Gastroesophageal sphincter (tissue), 4 donors: ENCODE results near the gene AP3B2. TPM values are rescaled to one million over a fixed set of nuclear protein-coding genes. Genes with fewer than 3 reads are reported as not detected.
A peak's percentile ranks its signal among the peaks of the same experiment; 100 is the strongest.
"Not testable (repeated sequence)": the region's sequence is repeated elsewhere in the genome, so short reads cannot be mapped to it uniquely, and the experiment has no call there.

Experiments used
- ATAC-seq: fragments of 150-250 bp; one replicate; pipeline ENCODE4 v1.9.1; 2016; ENCODE audit warnings: mild to moderate bottlenecking, moderate library complexity
- H3K27ac ChIP-seq, 4 donors: fragments of 200-600 bp; sonication (generic) in 3 of 4; 1 replicate in 3 of 4; 2 replicates in 1 of 4; pipeline ENCODE4 v1.5.1; 2016 to 2019
- H3K27me3 ChIP-seq: fragments of 200-600 bp; sonication (generic); one replicate; pipeline ENCODE4 v1.5.1; 2019
- H3K36me3 ChIP-seq, 2 donors: fragments of 200-600 bp; sonication (generic); one replicate each; pipeline ENCODE4 v1.5.1; 2019; ENCODE audit warnings: control low read depth in 1 of 2
- H3K4me1 ChIP-seq, 3 donors: fragments of 200-600 bp; sonication (generic); 1 replicate in 2 of 3; 2 replicates in 1 of 3; pipeline ENCODE4 v1.5.1; 2016 to 2019; ENCODE audit warnings: control low read depth in 2 of 3
- H3K4me3 ChIP-seq, 2 donors: fragments of 200-600 bp; sonication (generic); one replicate each; pipeline ENCODE4 v1.5.1; 2019; ENCODE audit warnings: mild to moderate bottlenecking in 1 of 2, moderate library complexity in 1 of 2
- H3K9me3 ChIP-seq, 3 donors: fragments of 200-600 bp; sonication (generic); one replicate each; pipeline ENCODE4 v1.5.1; 2017 to 2019; ENCODE audit warnings: control low read depth in 2 of 3
- EP300 ChIP-seq: sonication (generic); formaldehyde crosslinking; IDR thresholded peaks from one replicate; pipeline ENCODE4 v1.6.1; 2017; ENCODE audit warnings: antibody characterized with exemption, mild to moderate bottlenecking
- POLR2A ChIP-seq, 2 donors: fragments of 450-650 bp; IDR thresholded peaks; one replicate each; pipeline ENCODE4 v1.6.1; 2017; ENCODE audit warnings: antibody characterized with exemption in 2 of 2, mild to moderate bottlenecking in 2 of 2, moderate library complexity in 1 of 2
- POLR2AphosphoS5 ChIP-seq: sonication (generic); formaldehyde crosslinking; IDR thresholded peaks from one replicate; pipeline ENCODE4 v1.6.1; 2017; ENCODE audit warnings: antibody characterized with exemption
- WGBS, 2 donors: methylation state at CpG; one replicate each; pipeline ENCODE4 v1.1.5; 2018; ENCODE audit warnings: low coverage in 1 of 2; 5-methylcytosine and 5-hydroxymethylcytosine counted together
- total RNA-seq, 4 donors: library from RNA; depleted of rRNA; stranded (reverse); fragments of >200 nt; gene quantifications; one replicate each; pipeline ENCODE4 v1.1.0, GENCODE V29; 2016
- TF ChIP-seq, protein P1 (sequence below), 4 experiments: fragments of 200-600 bp in 2 of 4; fragments of 450-650 bp in 2 of 4; sonication (generic) in 1 of 4; IDR thresholded peaks; one replicate each; pipeline ENCODE4 v1.5.1; 2017 to 2019; ENCODE audit warnings: antibody characterized with exemption in 4 of 4, mild to moderate bottlenecking in 2 of 4, moderate library complexity in 2 of 4

Gene AP3B2
- total RNA-seq, 4 donors from 2014 or later: 1.6 to 2.6 (median 2.0) TPM

GRCh38 chr15:82647835-82648256 lies 61.8 kb downstream of the AP3B2 start:
- ATAC-seq: peak; percentile 45

DNA sequence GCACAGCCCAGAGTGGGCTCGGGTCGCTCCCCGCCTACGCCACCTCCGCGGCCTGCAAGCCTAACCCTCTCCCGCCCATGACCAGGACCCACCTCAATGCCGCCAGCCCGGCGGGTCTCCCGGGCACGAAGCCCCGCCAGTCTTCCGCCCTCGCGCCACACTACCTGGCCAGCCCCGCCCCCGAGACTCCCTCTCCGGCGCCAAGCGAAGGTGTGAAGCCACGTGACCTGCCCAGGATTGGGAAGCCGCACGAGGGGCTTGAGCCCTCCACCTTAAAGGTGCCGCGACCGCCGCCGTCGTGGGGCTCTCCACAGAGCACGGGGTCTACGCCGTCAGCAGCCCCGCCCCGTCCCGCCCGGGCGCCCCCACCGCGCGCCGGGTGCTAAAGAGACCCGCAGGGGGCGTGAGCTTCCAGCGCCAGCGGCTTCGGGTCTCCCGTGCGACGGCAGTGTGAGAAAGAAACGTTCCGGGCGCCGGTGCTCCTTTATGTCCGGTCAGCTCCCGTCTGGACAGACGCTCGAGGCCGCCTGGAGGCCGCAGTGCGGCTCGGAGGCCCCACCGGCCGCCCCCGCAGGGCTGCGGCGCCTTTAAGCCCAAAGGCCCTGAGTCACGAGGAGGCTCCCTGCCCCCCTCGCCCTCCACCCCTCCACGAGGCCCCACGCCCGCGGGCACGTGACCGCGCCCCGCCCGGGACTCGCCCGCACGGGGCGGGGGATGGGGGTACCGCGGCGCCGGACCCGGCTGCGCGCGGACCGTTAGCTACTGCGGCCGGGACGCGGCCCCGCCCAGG lies 62.4 kb downstream of the AP3B2 start, which contains the start of gene CPEB1:
Gene CPEB1 (minus strand): TSS at position 319 of the 790 bp plus-strand sequence. CDS start 18,904 bp downstream, outside the sequence.
- no CpG with 5 or more reads among the region's 96 CpGs for WGBS, 2 donors
- Histone ChIP-seq H3K27me3 (peaks cover 56% of the 10 kb centered on the region), H3K4me1 (peaks cover 0 to 34% (median 19%) of the 10 kb centered on the region in 3 donors), H3K4me3 (peak within 1 kb of the TSS; percentile 37 to 66), H3K27ac (peak within 1 kb of the TSS in 3 of 4 donors; percentile 56 to 75 (median 71)), H3K36me3 (no peaks in the 10 kb centered on the region), H3K9me3 (no peaks in the 10 kb centered on the region)
- ATAC-seq: peak; percentile 89
- no peak for TF ChIP-seq POLR2A (IDR thresholded peaks at IDR 0.05)
- no peak for TF ChIP-seq EP300
- TF ChIP-seq POLR2AphosphoS5: no peak
- TF ChIP-seq, protein P1, sequence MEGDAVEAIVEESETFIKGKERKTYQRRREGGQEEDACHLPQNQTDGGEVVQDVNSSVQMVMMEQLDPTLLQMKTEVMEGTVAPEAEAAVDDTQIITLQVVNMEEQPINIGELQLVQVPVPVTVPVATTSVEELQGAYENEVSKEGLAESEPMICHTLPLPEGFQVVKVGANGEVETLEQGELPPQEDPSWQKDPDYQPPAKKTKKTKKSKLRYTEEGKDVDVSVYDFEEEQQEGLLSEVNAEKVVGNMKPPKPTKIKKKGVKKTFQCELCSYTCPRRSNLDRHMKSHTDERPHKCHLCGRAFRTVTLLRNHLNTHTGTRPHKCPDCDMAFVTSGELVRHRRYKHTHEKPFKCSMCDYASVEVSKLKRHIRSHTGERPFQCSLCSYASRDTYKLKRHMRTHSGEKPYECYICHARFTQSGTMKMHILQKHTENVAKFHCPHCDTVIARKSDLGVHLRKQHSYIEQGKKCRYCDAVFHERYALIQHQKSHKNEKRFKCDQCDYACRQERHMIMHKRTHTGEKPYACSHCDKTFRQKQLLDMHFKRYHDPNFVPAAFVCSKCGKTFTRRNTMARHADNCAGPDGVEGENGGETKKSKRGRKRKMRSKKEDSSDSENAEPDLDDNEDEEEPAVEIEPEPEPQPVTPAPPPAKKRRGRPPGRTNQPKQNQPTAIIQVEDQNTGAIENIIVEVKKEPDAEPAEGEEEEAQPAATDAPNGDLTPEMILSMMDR (IDR thresholded peaks at IDR 0.05): peak in 2 of 4 experiments; percentile 22 to 33

More at GRCh38 chr15:82647835-82648256, 61.8 kb downstream of the AP3B2 start:
- Histone ChIP-seq H3K36me3 (no peaks in the 10 kb centered on the region), H3K4me3 (peak overlapping the region; percentile 37 to 66), H3K27me3 (peaks cover 55% of the 10 kb centered on the region), H3K4me1 (peaks cover 0 to 34% (median 19%) of the 10 kb centered on the region in 3 donors), H3K27ac (peak overlapping the region in 3 of 4 donors; percentile 56 to 75 (median 71)), H3K9me3 (no peaks in the 10 kb centered on the region)
- TF ChIP-seq POLR2A (IDR thresholded peaks at IDR 0.05): peak in 1 of 2 donors; percentile 32
- no peak for TF ChIP-seq EP300
- WGBS, 2 donors: no CpG with 5 or more reads among the region's 49 CpGs

DNA sequence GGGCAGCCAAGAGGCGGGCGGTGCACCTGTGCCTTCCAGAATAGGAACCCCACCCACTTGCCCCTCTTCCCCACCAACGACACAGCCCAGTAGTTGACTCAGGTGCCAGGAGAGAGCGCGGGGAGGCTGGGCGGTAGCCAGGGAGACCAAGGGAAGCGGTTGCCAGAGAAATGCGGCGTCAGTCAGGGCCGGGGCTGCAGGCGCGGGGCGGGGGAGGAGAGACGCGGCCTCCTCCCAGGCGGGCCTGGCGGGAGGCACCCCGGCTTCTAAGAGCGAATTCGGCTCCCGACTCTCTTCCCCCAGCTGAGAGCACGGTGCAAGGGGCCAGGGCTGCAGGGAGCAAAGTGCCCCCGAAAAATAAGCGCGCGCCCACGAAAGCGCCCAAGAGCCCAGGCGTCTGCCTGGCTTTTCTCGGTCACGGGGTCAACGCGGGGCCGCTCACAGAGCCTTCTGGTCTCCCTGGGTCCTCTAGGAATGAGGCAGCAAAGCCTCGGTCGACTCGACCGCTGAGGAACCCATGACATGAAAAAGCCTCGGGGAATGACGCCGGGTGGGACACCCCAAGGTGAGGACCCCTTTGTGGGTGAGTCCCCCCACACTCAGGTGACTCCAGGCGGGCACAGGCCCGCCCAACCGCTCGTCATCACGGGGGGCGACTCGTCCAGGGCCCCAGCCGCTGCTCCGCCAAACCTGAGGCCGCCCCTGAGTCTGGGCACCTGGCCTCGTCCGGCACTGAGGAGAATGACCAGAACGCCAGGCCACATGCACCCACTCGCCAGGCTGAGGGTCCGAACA lies 63.2 kb downstream of the AP3B2 start:
- H3K27ac ChIP-seq: peak overlapping the region in 1 of 4 donors; percentile 33
- ATAC-seq: peak; percentile 3
- H3K27me3 ChIP-seq: peaks cover 56% of the 10 kb centered on the region

DNA sequence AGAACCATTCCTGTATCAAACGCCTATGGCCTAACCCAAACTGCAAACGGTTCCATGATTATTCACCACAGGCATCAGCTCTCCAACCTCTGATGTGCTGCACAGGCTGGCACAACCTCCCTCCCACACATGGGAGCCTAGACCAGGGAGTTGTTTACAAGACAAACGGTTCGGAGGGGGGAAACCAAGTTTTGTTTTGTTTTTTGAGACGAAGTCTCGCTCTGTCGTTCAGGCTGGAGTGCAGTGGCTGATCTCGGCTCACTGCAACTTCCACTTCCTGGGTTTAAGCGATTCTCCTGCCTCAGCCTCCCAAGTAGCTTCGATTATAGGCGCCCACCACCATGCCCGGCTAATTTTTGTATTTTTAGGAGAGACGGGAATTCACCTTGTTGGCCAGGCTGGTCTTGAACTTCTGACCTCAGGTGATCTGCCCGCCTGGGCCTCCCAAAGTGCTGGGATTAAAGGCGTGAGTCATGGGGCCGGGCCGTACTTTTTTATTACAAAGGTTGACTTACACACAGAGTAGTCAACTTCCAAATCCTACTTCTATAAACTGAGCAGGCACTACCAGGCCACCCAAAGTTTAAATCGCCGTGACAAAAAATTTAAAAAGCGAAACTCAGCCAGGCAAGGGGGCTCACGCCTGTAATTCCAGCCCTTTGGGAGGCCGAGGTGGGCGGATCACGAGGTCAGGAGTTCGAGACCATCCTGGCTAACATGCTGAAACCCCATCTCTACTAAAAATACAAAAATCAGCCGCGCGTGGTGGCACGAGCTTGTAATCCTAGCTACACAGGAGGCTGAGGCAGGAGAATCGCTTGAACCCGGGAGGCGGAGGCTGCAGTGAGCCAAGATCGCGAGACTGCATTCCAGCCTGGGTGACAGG lies 64.5 kb downstream of the AP3B2 start:
- H3K4me3 ChIP-seq, ATAC-seq, H3K27ac ChIP-seq, H3K9me3 ChIP-seq, H3K36me3 ChIP-seq: not testable (repeated sequence)
- peaks cover 0 to 34% (median 19%) of the 10 kb centered on the region in 3 donors for H3K4me1 ChIP-seq
- peaks cover 56% of the 10 kb centered on the region for H3K27me3 ChIP-seq
- WGBS, 2 donors: 81 to 86% methylated on average over 16 to 23 of the region's 34 CpGs

More for the DNA sequence above, 63.2 kb downstream of the AP3B2 start:
- WGBS, 2 donors: no CpG with 5 or more reads among the region's 56 CpGs
- H3K36me3 ChIP-seq: no peaks in the 10 kb centered on the region
- TF ChIP-seq EP300 (no peak), POLR2A (IDR thresholded peaks at IDR 0.05) (no peak)
- TF ChIP-seq, protein P1 (IDR thresholded peaks at IDR 0.05): no peak
- peak overlapping the region; percentile 37 to 66 for H3K4me3 ChIP-seq
- H3K4me1 ChIP-seq: peaks cover 0 to 34% (median 19%) of the 10 kb centered on the region in 3 donors
- no peaks in the 10 kb centered on the region for H3K9me3 ChIP-seq

- H3K27me3 ChIP-seq: peaks cover 59% of the 10 kb centered on the region
- H3K4me3 ChIP-seq: no peak overlapping the region
- 33 to 42% methylated on average over 2 to 3 of the region's 3 CpGs for whole genome bisulfite sequencing, 2 donors
- H3K36me3 ChIP-seq: no peaks in the 10 kb centered on the region
- no peak for TF ChIP-seq EP300
- H3K27ac ChIP-seq: no peak overlapping the region
- H3K9me3 ChIP-seq: no peaks in the 10 kb centered on the region
- peaks cover 0 to 34% (median 19%) of the 10 kb centered on the region in 3 donors for H3K4me1 ChIP-seq
- no peak for ATAC-seq
Measured at GRCh38 chr15:82643992-82644391, 65.7 kb downstream of the AP3B2 start.
